Heart right ventricle (tissue), 16 donors: ENCODE data around the gene ADIRF. TPM values are rescaled to one million over a fixed set of nuclear protein-coding genes. Genes with fewer than 3 reads are reported as not detected.
A peak's percentile ranks its signal among the peaks of the same experiment; 100 is the strongest.
"Not testable (repeated sequence)": the region's sequence is repeated elsewhere in the genome, so short reads cannot be mapped to it uniquely, and the experiment has no call there.

ENCODE experiments used
- ATAC-seq, 8 donors: fragments of 200-7000 bp; cut with Tn5 transposase; one replicate each; pipeline ENCODE4 v1.9.1; 2020; ENCODE audit warnings: mild to moderate bottlenecking in 8 of 8, moderate library complexity in 8 of 8, moderate number of reproducible peaks in 1 of 8
- DNase-seq, 2 donors: peaks; one replicate each; pipeline ENCODE4 v3.0.0-alpha.2; 2020
- H3K27ac ChIP-seq, 10 donors: fragments of 200-600 bp; sonication (generic) in 2 of 10; one replicate each; pipeline versions ENCODE4 v1.5.0 to v1.8.0; 2020 to 2022; ENCODE audit warnings: mild to moderate bottlenecking in 3 of 10
- H3K27me3 ChIP-seq, 7 donors: fragments of 200-600 bp; one replicate each; pipeline ENCODE4 v1.8.0; 2021 to 2022; ENCODE audit warnings: mild to moderate bottlenecking in 2 of 7
- H3K36me3 ChIP-seq, 9 donors: fragments of 200-600 bp; sonication (generic) in 1 of 9; one replicate each; pipeline versions ENCODE4 v1.5.0 to v1.8.0; 2020 to 2022; ENCODE audit warnings: mild to moderate bottlenecking in 2 of 9
- H3K4me1 ChIP-seq, 9 donors: fragments of 200-600 bp; sonication (generic) in 1 of 9; one replicate each; pipeline versions ENCODE4 v1.5.0 to v1.8.0; 2020 to 2022; ENCODE audit warnings: mild to moderate bottlenecking in 4 of 9
- H3K4me3 ChIP-seq, 10 donors: fragments of 200-600 bp; sonication (generic) in 2 of 10; one replicate each; pipeline versions ENCODE4 v1.5.0 to v1.8.0; 2020 to 2022; ENCODE audit warnings: mild to moderate bottlenecking in 7 of 10, moderate library complexity in 2 of 10
- H3K9me3 ChIP-seq, 11 donors: fragments of 200-600 bp in 10 of 11; sonication (generic) in 2 of 11; one replicate each; pipeline versions ENCODE4 v1.5.0 to v1.8.0; 2013 to 2022; ENCODE audit warnings: mild to moderate bottlenecking in 2 of 11, control low read depth in 1 of 11, moderate library complexity in 1 of 11
- CTCF ChIP-seq, 9 donors: fragments of 200-600 bp; sonication (generic) in 2 of 9; IDR thresholded peaks; one replicate each; pipeline versions ENCODE4 v1.5.0 to v1.8.0; 2021 to 2022; ENCODE audit warnings: antibody characterized with exemption in 9 of 9, mild to moderate bottlenecking in 5 of 9, moderate library complexity in 1 of 9
- WGBS, 2 donors: extraction: QIAGEN DNeasy Blood & Tissue Kit; methylation state at CpG; one replicate each; pipeline ENCODE4 v1.1.7; 2013; ENCODE audit warnings: inconsistent platforms in 1 of 2; 5-methylcytosine and 5-hydroxymethylcytosine counted together
- intact Hi-C, 10 donors: fragments of 100-400 bp; cut with DNase I; formaldehyde crosslinking; loops; one replicate each; pipeline versions ENCODE4 v1.11.1 to v1.14.2; 2022
- polyA plus RNA-seq, 2 donors: library from polyadenylated mRNA; stranded (reverse); fragments of 200-250 nt; gene quantifications; one replicate each; pipeline ENCODE4 v1.2.3, GENCODE V29; 2013
- total RNA-seq, 10 donors: library from RNA; stranded (reverse); fragmentation: NEBNext Ultra II Directional in 3 of 10; extraction: Animal tissue kit (Norgen Biotek cat#: 25700) in 3 of 10; gene quantifications; one replicate each; pipeline versions ENCODE4 v1.2.1 to v1.2.4, GENCODE V29; 2021 to 2023
- donor health status: Arrhythmogenic right ventricular cardiomyopathy.
- donor health status: ischemic (EF 13 %, LVEDD 7.1; RV severe dilation, severe dysfunction).
- donor health status: healthy with polysubstance abuse.
- donor health status: DM: no; HTN: yes; CAD: no.
- donor health status: DM: no; HTN: no; CAD: no.
- donor health status: ischemic (EF 25% LVEDD 6.9; RV normal size, moderate dysfunction).
- donor health status: ischemic (EF 25% LVEDD 5.7; RV mildly dilated, moderate dysfunction).
- donor health status: healthy.
- donor health status: DM: yes; HTN: yes; CAD: no.
- donor health status: Ischemic cardiomyopathy.
- donor health status: ischemic (EF 35%, LVEDD 5.7; RV mildly dilated, moderate dysfunction).
- donor health status: nonischemic (EF 11% LVEDD 7.7; RV severe dilation, severe dysfunction).
- donor health status: DM: yes; HTN: yes; CAD: no.
- donor health status: PGD.
- donor health status: ischemic (EF 29% LVEDD 5.4; RV normal size, mild dysfunction).
- donor health status: nonischemic (EF 23%, LVEDD 6.1; RV moderate dilation, normal function).

Gene ADIRF
- total and polyA plus RNA-seq, 12 donors: 18.5 to 234 (median 42.2) TPM

- TF ChIP-seq CTCF (IDR thresholded peaks at IDR 0.05): no peak
- no peaks in the 10 kb centered on the region for H3K9me3 ChIP-seq
- no peak for ATAC-seq
- H3K27me3 ChIP-seq: peaks cover 0 to 7% (median 0%) of the 10 kb centered on the region in 7 donors
- no peaks in the 10 kb centered on the region for H3K36me3 ChIP-seq
- no peak overlapping the region for H3K27ac ChIP-seq
- peaks cover 11 to 46% (median 22%) of the 10 kb centered on the region in 9 donors for H3K4me1 ChIP-seq
- no peak for DNase-seq
- no peak overlapping the region for H3K4me3 ChIP-seq
- whole genome bisulfite sequencing, 2 donors: 89 to 98% methylated on average over 5 of the region's 5 CpGs
- intact Hi-C loops: loop anchor here in 1 of 10 donors (10.0 kb wide), 1 partner anchor 118 kb away; the partner anchor contains the start of genes GLUD1 and SHLD2
These were observed 8.2 kb downstream of the ADIRF start for GRCh38 chr10:86976362-86977056.

- WGBS, 2 donors: 82 to 92% methylated on average over 3 of the region's 3 CpGs
- not testable (repeated sequence) for ATAC-seq
- intact Hi-C loops: loop anchor here in 1 of 10 donors (10.0 kb wide), 1 partner anchor 116 kb away; the partner anchor contains the start of genes GLUD1 and SHLD2
These were observed 10.2 kb downstream of the ADIRF start for GRCh38 chr10:86978457-86978856.

GRCh38 chr10:86979296-86979818, 11.1 kb downstream of the ADIRF start:
- H3K27me3 ChIP-seq: no peaks in the 10 kb centered on the region
- DNase-seq (no peak), ATAC-seq (peak in 5 of 8 donors; percentile 7 to 42 (median 17))
- intact Hi-C loops: loop anchor here in 1 of 10 donors (10.0 kb wide), 1 partner anchor 115 kb away; the partner anchor contains the start of genes GLUD1 and SHLD2
- no peak overlapping the region for H3K4me3 ChIP-seq
- H3K27ac ChIP-seq: peak overlapping the region in 8 of 10 donors; percentile 29 to 84 (median 79)
- WGBS, 2 donors: 67 to 91% methylated on average over 4 of the region's 4 CpGs
- H3K9me3 ChIP-seq: no peaks in the 10 kb centered on the region
- peaks cover 8 to 38% (median 17%) of the 10 kb centered on the region in 9 donors for H3K4me1 ChIP-seq
- no peak for TF ChIP-seq CTCF (IDR thresholded peaks at IDR 0.05)
- peaks cover 0 to 7% (median 0%) of the 10 kb centered on the region in 9 donors for H3K36me3 ChIP-seq

More at GRCh38 chr10:86978457-86978856, 10.2 kb downstream of the ADIRF start:
- not testable (repeated sequence) for H3K4me3 ChIP-seq, H3K9me3 ChIP-seq, H3K36me3 ChIP-seq, H3K27me3 ChIP-seq, DNase-seq
- Histone ChIP-seq H3K4me1 (peaks cover 8 to 38% (median 17%) of the 10 kb centered on the region in 9 donors), H3K27ac (peak overlapping the region in 7 of 10 donors; percentile 15 to 80 (median 53))

GRCh38 chr10:86979977-86980448, 11.7 kb downstream of the ADIRF start:
- H3K4me3 ChIP-seq: peak overlapping the region in 3 of 10 donors; percentile 1 to 13 (median 6)

GRCh38 chr10:86981020-86981419, 12.7 kb downstream of the ADIRF start:
- peak in 2 of 8 donors; percentile 32 to 58 for ATAC-seq
- DNase-seq, H3K4me3 ChIP-seq, H3K27me3 ChIP-seq, H3K36me3 ChIP-seq, H3K9me3 ChIP-seq: not testable (repeated sequence)
- WGBS, 2 donors: 76 to 78% methylated on average over 6 of the region's 6 CpGs
- Histone ChIP-seq H3K4me1 (peaks cover 8 to 38% (median 17%) of the 10 kb centered on the region in 9 donors), H3K27ac (peak overlapping the region in 8 of 10 donors; percentile 61 to 84 (median 73))
- intact Hi-C loops: loop anchor here in 1 of 10 donors (10.0 kb wide), 1 partner anchor 74 kb away; no protein-coding TSS in a partner anchor

More at GRCh38 chr10:86979977-86980448, 11.7 kb downstream of the ADIRF start:
- peak; percentile 50 to 57 for DNase-seq
- Histone ChIP-seq H3K27ac (peak overlapping the region; percentile 61 to 84 (median 76)), H3K4me1 (peaks cover 8 to 38% (median 17%) of the 10 kb centered on the region in 9 donors), H3K36me3 (peaks cover 0 to 9% (median 0%) of the 10 kb centered on the region in 9 donors), H3K9me3 (no peaks in the 10 kb centered on the region), H3K27me3 (no peaks in the 10 kb centered on the region)
- WGBS, 2 donors: 7 to 9% methylated on average over 3 of the region's 3 CpGs
- intact Hi-C loops: loop anchor here in 2 of 10 donors (10.0 kb wide), 2 partner anchors 75 to 115 kb away; partner anchors contain the start of genes GLUD1 (in 1 of the 2) and SHLD2 (in 1 of the 2)
- no peak for TF ChIP-seq CTCF (IDR thresholded peaks at IDR 0.05)
- ATAC-seq: peak; percentile 78 to 95 (median 90)
